ENCODE data around the gene CACUL1.

Gene CACUL1

GRCh38 chr10:118635674-118636402 lies 118.9 kb downstream of the CACUL1 start:
- DNase-seq (ENCODE audit: low spot score), result no peak

GRCh38 chr10:118633786-118634185 lies 121.0 kb downstream of the CACUL1 start:
- no peak for DNase-seq (ENCODE audit: low spot score)

GRCh38 chr10:118629211-118629610 lies 125.6 kb downstream of the CACUL1 start:
- no peak for DNase-seq (ENCODE audit: low spot score)

GRCh38 chr10:118628397-118628796 lies 126.4 kb downstream of the CACUL1 start:
- DNase-seq (ENCODE audit: low spot score), result no peak

- no peak for DNase-seq (ENCODE audit: low spot score)
These were observed 127.8 kb downstream of the CACUL1 start for GRCh38 chr10:118626953-118627352.
